PC-3 (cell line): ENCODE measurements around the gene CT45A2. TPM values are rescaled to one million over a fixed set of nuclear protein-coding genes. Genes with fewer than 3 reads are reported as not detected.
"Not testable (repeated sequence)": the region's sequence is repeated elsewhere in the genome, so short reads cannot be mapped to it uniquely, and the experiment has no call there.

Source experiments
- ATAC-seq: fragments of 200-7000 bp; cut with Tn5 transposase; 2 replicates; pipeline ENCODE4 v1.9.1; 2020; ENCODE audit warnings: mild to moderate bottlenecking, moderate library complexity
- Bru-seq: library from RNA; stranded (reverse); fragments of 400-500 nt; gene quantifications from one replicate; lab custom pipeline; 2021; lab: Mats Ljungman, UMichigan
- BruChase-seq, 2 experiments: library from RNA; stranded (reverse); fragments of 400-500 nt; gene quantifications; one replicate each; lab custom pipeline; 2021; lab: Mats Ljungman, UMichigan
- BruUV-seq: library from RNA; stranded (reverse); fragments of 400-500 nt; replicated peaks from 2 replicates; lab custom pipeline; 2021; lab: Mats Ljungman, UMichigan
- CTCF ChIA-PET: fragments of 300-600 bp; sonication (Branson Sonifier 250); formaldehyde crosslinking; loops from one replicate; lab custom pipeline; 2022; ENCODE audit warnings: antibody characterized with exemption; lab: Charles Lee
- POLR2A ChIA-PET: fragments of 300-600 bp; sonication (Branson Sonifier 250); formaldehyde crosslinking; loops from one replicate; lab custom pipeline; 2022; ENCODE audit warnings: antibody characterized with exemption; ENCODE audit not compliant: unreplicated experiment; lab: Charles Lee
- DNase-seq: peaks from one replicate; pipeline ENCODE4 v3.0.0-alpha.2; 2015
- H2AFZ ChIP-seq: fragments of 300-600 bp; sonication (generic); 2 replicates; pipeline ENCODE4 v1.6.0; 2016; ENCODE audit warnings: antibody characterized with exemption, low read length
- H3F3A ChIP-seq: fragments of 300-600 bp; sonication (generic); one replicate; pipeline ENCODE4 v1.6.0; 2017; ENCODE audit warnings: antibody characterized with exemption, low read length, control low read depth, mild to moderate bottlenecking; ENCODE audit not compliant: unreplicated experiment
- H3K27ac ChIP-seq: fragments of 300-600 bp; sonication (generic); 2 replicates; pipeline ENCODE4 v1.5.1; 2016; ENCODE audit warnings: mild to moderate bottlenecking, low read length
- H3K27me3 ChIP-seq: fragments of 300-600 bp; sonication (generic); 2 replicates; pipeline ENCODE4 v1.6.1; 2016; ENCODE audit warnings: low read length, mixed read lengths
- H3K36me3 ChIP-seq: fragments of 300-600 bp; sonication (generic); 2 replicates; pipeline ENCODE4 v1.6.1; 2016; ENCODE audit warnings: low read depth, mixed run types, low read length, mixed read lengths
- H3K4me1 ChIP-seq: fragments of 300-600 bp; sonication (generic); 2 replicates; pipeline ENCODE4 v1.5.1; 2016; ENCODE audit warnings: low read length; ENCODE audit not compliant: insufficient read depth
- H3K4me2 ChIP-seq: fragments of 300-600 bp; sonication (generic); 2 replicates; pipeline ENCODE4 v1.6.0; 2016; ENCODE audit warnings: low read length
- H3K4me3 ChIP-seq: fragments of 300-600 bp; sonication (generic); 2 replicates; pipeline ENCODE4 v1.5.1; 2016; ENCODE audit warnings: mild to moderate bottlenecking, low read length, mixed read lengths
- H3K79me2 ChIP-seq: fragments of 300-600 bp; sonication (generic); 2 replicates; pipeline ENCODE4 v1.6.1; 2017; ENCODE audit warnings: low read length, mixed read lengths
- H3K9ac ChIP-seq: fragments of 300-600 bp; sonication (generic); 2 replicates; pipeline ENCODE4 v1.6.0; 2016; ENCODE audit warnings: mild to moderate bottlenecking, low read length
- H3K9me2 ChIP-seq: fragments of 300-600 bp; sonication (generic); replicated peaks from 2 replicates; pipeline ENCODE4 v1.6.1; 2016; ENCODE audit warnings: mixed run types, low read length, mixed read lengths
- H3K9me3 ChIP-seq: fragments of 300-600 bp; sonication (generic); 2 replicates; pipeline ENCODE4 v1.6.1; 2016; ENCODE audit warnings: low read length, mixed read lengths
- H4K20me1 ChIP-seq: fragments of 300-600 bp; sonication (generic); 2 replicates; pipeline ENCODE4 v1.6.1; 2016; ENCODE audit warnings: low read length, mixed read lengths
- intact Hi-C: fragments of 100-400 bp; cut with micrococcal nuclease; formaldehyde crosslinking; loops from 2 replicates; pipeline ENCODE4 v1.9.0; 2023
- long read RNA-seq: library from polyadenylated mRNA; unstranded; transcript quantifications from one replicate; pipeline ENCODE4 v2.0.0, GENCODE V29; 2021; ENCODE audit not compliant: unreplicated experiment
- total RNA-seq: library from RNA; depleted of rRNA; stranded (reverse); fragments of >200 nt; gene quantifications from 2 replicates; pipeline ENCODE4 v1.2.3, GENCODE V29; 2014; rRNA removed

The CT45A2 gene
- total RNA-seq: not detected in 2 replicates
- Bru-seq, nascent RNA: not detected
- not detected for BruChase-seq, experiment 1, labeled RNA remaining after a 6-hour chase
- BruChase-seq, experiment 2, labeled RNA remaining after a 2-hour chase: not detected
- long read RNA-seq: 0 reads

- H3K9me2 ChIP-seq, CTCF ChIA-PET, H3K4me1 ChIP-seq, H3F3A ChIP-seq, H3K27me3 ChIP-seq, H4K20me1 ChIP-seq, intact Hi-C loops, ATAC-seq, H3K79me2 ChIP-seq, H3K36me3 ChIP-seq, H3K4me2 ChIP-seq, H3K9ac ChIP-seq, H2AFZ ChIP-seq, H3K4me3 ChIP-seq, DNase-seq, H3K9me3 ChIP-seq, H3K27ac ChIP-seq, BruUV-seq, POLR2A ChIA-PET: not testable (repeated sequence)
These were observed at the start of gene CT45A2 for GRCh38 chrX:135819912-135820311. Gene CT45A2 (minus strand): TSS chrX:135820012. CDS start chrX:135816265, 3,747 bp downstream.

GRCh38 chrX:135854438-135854837 lies 34.6 kb upstream of the CT45A2 start, which contains the start of gene CT45A8:
Gene CT45A8 (minus strand): TSS chrX:135854538. CDS start chrX:135850783, 3,755 bp downstream.
- BruUV-seq, H3K4me1 ChIP-seq, H3K79me2 ChIP-seq, H2AFZ ChIP-seq, H4K20me1 ChIP-seq, H3K9ac ChIP-seq, H3K27me3 ChIP-seq, H3K36me3 ChIP-seq, H3K27ac ChIP-seq, ATAC-seq, CTCF ChIA-PET, H3K4me3 ChIP-seq, intact Hi-C loops, H3K9me3 ChIP-seq, H3K9me2 ChIP-seq, DNase-seq, H3K4me2 ChIP-seq, POLR2A ChIA-PET, H3F3A ChIP-seq: not testable (repeated sequence)

DNA sequence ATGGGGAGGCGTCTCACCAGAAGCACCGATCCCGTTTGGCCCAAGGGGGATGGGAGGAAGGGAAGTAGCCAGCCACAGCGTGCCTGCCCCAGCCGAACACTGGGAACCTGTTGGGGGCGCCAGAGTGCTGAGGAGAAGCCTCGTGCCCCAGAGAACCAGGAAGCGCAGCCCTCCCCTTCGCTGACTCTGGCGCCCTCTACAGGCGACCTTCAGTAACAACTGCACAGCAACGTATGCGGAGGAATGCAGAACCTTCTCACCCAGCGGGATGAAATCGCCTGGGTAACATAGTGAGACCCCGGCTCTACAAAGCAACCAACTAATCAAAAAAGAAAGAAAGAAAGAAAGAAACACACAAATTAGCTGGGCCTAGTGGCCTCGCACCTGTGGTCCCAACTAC lies 17.4 kb upstream of the CT45A2 start, which contains the start of gene CT45A7:
Gene CT45A7, minus strand, starts transcription at position 101 of the 400 bp plus-strand sequence. CDS start 3,747 bp downstream, outside the sequence.
- H4K20me1 ChIP-seq, H3K4me1 ChIP-seq, POLR2A ChIA-PET, H2AFZ ChIP-seq, BruUV-seq, H3K27me3 ChIP-seq, CTCF ChIA-PET, H3K27ac ChIP-seq, DNase-seq, H3K4me2 ChIP-seq, H3K79me2 ChIP-seq, H3K9me3 ChIP-seq, intact Hi-C loops, H3F3A ChIP-seq, ATAC-seq, H3K4me3 ChIP-seq, H3K9me2 ChIP-seq, H3K9ac ChIP-seq, H3K36me3 ChIP-seq: not testable (repeated sequence)

DNA sequence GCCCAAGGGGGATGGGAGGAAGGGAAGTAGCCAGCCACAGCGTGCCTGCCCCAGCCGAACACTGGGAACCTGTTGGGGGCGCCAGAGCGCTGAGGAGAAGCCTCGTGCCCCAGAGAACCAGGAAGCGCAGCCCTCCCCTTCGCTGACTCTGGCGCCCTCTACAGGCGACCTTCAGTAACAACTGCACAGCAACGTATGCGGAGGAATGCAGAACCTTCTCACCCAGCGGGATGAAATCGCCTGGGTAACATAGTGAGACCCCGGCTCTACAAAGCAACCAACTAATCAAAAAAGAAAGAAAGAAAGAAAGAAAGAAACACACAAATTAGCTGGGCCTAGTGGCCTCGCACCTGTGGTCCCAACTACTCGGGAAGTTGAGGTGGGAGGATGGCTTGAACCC lies 17.1 kb downstream of the CT45A2 start, which contains the start of gene CT45A6:
Gene CT45A6, minus strand, starts transcription at position 101 of the 400 bp plus-strand sequence. CDS start 3,794 bp downstream, outside the sequence.
- H4K20me1 ChIP-seq, intact Hi-C loops, BruUV-seq, H3K9ac ChIP-seq, H3K4me1 ChIP-seq, H3K36me3 ChIP-seq, H3K27ac ChIP-seq, H2AFZ ChIP-seq, H3K27me3 ChIP-seq, ATAC-seq, CTCF ChIA-PET, H3F3A ChIP-seq, H3K4me3 ChIP-seq, H3K4me2 ChIP-seq, DNase-seq, H3K79me2 ChIP-seq, POLR2A ChIA-PET, H3K9me3 ChIP-seq, H3K9me2 ChIP-seq: not testable (repeated sequence)

DNA sequence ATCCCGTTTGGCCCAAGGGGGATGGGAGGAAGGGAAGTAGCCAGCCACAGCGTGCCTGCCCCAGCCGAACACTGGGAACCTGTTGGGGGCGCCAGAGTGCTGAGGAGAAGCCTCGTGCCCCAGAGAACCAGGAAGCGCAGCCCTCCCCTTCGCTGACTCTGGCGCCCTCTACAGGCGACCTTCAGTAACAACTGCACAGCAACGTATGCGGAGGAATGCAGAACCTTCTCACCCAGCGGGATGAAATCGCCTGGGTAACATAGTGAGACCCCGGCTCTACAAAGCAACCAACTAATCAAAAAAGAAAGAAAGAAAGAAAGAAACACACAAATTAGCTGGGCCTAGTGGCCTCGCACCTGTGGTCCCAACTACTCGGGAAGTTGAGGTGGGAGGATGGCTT lies 34.4 kb downstream of the CT45A2 start, which contains the start of gene CT45A5:
Gene CT45A5, minus strand, starts transcription at position 101 of the 400 bp plus-strand sequence. CDS start 3,774 bp downstream, outside the sequence.
- H3K4me1 ChIP-seq, H3K79me2 ChIP-seq, H3K36me3 ChIP-seq, BruUV-seq, H3F3A ChIP-seq, H3K4me2 ChIP-seq, H3K27me3 ChIP-seq, H3K9me2 ChIP-seq, H3K4me3 ChIP-seq, H3K9me3 ChIP-seq, H3K9ac ChIP-seq, H2AFZ ChIP-seq, DNase-seq, ATAC-seq, H3K27ac ChIP-seq, intact Hi-C loops, H4K20me1 ChIP-seq, POLR2A ChIA-PET, CTCF ChIA-PET: not testable (repeated sequence)

- H3K4me2 ChIP-seq, H4K20me1 ChIP-seq, H3K36me3 ChIP-seq, H3K27ac ChIP-seq, H3K9ac ChIP-seq, H3F3A ChIP-seq, H3K4me1 ChIP-seq, BruUV-seq, intact Hi-C loops, DNase-seq, H3K79me2 ChIP-seq, H3K4me3 ChIP-seq, H3K9me2 ChIP-seq, CTCF ChIA-PET, H2AFZ ChIP-seq, ATAC-seq, H3K27me3 ChIP-seq, POLR2A ChIA-PET, H3K9me3 ChIP-seq: not testable (repeated sequence)
These were observed 51.7 kb downstream of the CT45A2 start, which contains the start of gene CT45A3 for GRCh38 chrX:135768091-135768490. Gene CT45A3 (minus strand): TSS chrX:135768191. CDS start chrX:135764444, 3,747 bp downstream.
